GM12891 (cell line): ENCODE data around the gene MIA2.
"Not testable (repeated sequence)": the region's sequence is repeated elsewhere in the genome, so short reads cannot be mapped to it uniquely, and the experiment has no call there.

Experiments
- DNase-seq: peaks from one replicate; pipeline ENCODE4 v3.0.0; 2011; ENCODE audit warnings: low spot score; ENCODE audit not compliant: insufficient read length
- FAIRE-seq: peaks from 2 replicates; lab custom pipeline; 2011; peaks lifted over from hg19 to GRCh38; lab: Jason Lieb, UNC
- PAX5 ChIP-seq: IDR thresholded peaks from 2 replicates; pipeline ENCODE4 v1.6.1; 2011; ENCODE audit warnings: low read length, moderate library complexity, mild to moderate bottlenecking; ENCODE audit not compliant: insufficient read depth, severe bottlenecking
- POLR2A ChIP-seq: IDR thresholded peaks from 2 replicates; pipeline ENCODE4 v1.6.1; 2011; ENCODE audit warnings: low read depth, low read length, control low read depth
- POLR2AphosphoS5 ChIP-seq: IDR thresholded peaks from 2 replicates; pipeline ENCODE4 v1.6.1; 2011; ENCODE audit warnings: low read depth, low read length, control low read depth
- POU2F2 ChIP-seq: IDR thresholded peaks from 2 replicates; pipeline ENCODE4 v1.6.1; 2011; ENCODE audit warnings: low read depth, mild to moderate bottlenecking, control low read depth, low read length, moderate library complexity
- SPI1 ChIP-seq: IDR thresholded peaks from 2 replicates; pipeline ENCODE4 v1.6.1; 2011; ENCODE audit warnings: low read depth, low read length, control low read depth
- TAF1 ChIP-seq: IDR thresholded peaks from 2 replicates; pipeline ENCODE4 v1.6.1; 2011; ENCODE audit warnings: low read depth, low read length, control low read depth

Gene MIA2

DNA sequence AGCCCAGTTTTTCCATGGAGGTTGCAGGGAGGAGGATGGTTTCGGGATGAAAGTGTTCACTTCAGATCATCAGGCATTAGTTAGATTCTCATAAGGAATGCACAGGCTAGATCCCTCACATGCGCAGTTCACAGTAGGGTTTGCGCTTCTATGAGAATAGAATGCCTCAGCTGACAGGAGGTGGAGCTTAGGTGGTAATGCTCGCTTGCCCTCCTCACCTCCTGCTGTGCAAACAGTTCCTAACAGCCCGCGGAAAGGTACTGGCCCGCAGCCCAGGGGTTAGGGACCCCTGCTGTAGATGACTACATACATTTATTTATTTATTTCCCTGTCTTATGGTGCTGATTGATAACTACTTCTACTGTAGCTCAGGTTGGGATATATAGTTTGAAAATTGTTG, 105.3 kb downstream of the MIA2 start:
- TF ChIP-seq SPI1 (no peak), TAF1 (no peak), POLR2A (no peak)
- FAIRE-seq (no peak), DNase-seq (no peak)

DNA sequence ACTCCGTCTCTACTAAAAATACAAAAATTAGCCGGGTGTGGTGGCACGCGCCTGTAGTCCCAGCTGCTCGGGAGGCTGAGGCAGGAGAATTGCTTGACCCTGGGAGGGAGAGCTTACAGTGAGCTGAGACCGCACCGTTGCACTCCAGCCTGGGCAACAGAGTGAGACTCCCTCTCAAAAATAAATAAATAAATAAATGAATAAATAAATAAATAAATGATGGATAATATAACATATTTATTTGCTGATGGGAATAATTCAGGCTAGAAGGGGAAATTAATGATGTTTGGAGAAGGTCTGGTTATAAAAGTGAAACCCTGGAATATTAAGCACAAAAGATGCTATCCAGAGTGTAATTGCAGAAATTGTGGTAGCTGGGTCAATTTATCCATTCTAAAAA, 107.4 kb downstream of the MIA2 start:
- not testable (repeated sequence) for FAIRE-seq

DNA sequence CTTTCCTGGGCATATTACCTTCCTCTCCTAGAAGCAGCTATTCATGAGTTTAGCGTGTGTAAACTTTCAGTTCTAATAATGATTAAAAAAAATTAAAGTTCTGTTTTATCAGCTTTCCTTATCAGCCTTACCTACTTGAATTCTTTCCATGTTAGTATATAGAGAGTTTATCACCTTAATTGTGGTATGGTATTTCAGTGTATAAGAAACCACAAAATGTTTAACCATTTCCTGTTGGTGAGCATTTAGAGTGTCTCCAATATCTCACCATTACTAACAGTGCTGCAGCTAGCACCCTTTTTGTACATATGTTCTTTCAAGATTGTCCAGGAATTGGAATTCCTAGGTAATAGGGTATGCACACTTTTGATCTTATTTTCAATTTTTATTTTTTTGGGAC, 109.1 kb downstream of the MIA2 start:
- no peak for DNase-seq
- FAIRE-seq, result no peak

More for the DNA sequence above, 107.4 kb downstream of the MIA2 start:
- DNase-seq, result not testable (repeated sequence)

GRCh38 chr14:39343614-39344013, 109.9 kb downstream of the MIA2 start:
- DNase-seq, result no peak
- no peak for FAIRE-seq
- no peak for TF ChIP-seq POLR2AphosphoS5
- no peak for TF ChIP-seq PAX5
- TF ChIP-seq SPI1, result no peak
- TF ChIP-seq TAF1, result no peak
- no peak for TF ChIP-seq POU2F2

More for the DNA sequence above, 109.1 kb downstream of the MIA2 start:
- no peak for TF ChIP-seq POLR2AphosphoS5
- TF ChIP-seq POU2F2, result no peak
- TF ChIP-seq TAF1, result no peak
- no peak for TF ChIP-seq SPI1
- no peak for TF ChIP-seq POLR2A
- TF ChIP-seq PAX5, result no peak

- no peak for FAIRE-seq
- no peak for TF ChIP-seq TAF1
- TF ChIP-seq POLR2A, result no peak
- no peak for TF ChIP-seq POU2F2
- TF ChIP-seq PAX5, result no peak
- TF ChIP-seq POLR2AphosphoS5, result no peak
- no peak for TF ChIP-seq SPI1
- no peak for DNase-seq
These were observed 117.2 kb downstream of the MIA2 start for GRCh38 chr14:39350866-39351265.

DNA sequence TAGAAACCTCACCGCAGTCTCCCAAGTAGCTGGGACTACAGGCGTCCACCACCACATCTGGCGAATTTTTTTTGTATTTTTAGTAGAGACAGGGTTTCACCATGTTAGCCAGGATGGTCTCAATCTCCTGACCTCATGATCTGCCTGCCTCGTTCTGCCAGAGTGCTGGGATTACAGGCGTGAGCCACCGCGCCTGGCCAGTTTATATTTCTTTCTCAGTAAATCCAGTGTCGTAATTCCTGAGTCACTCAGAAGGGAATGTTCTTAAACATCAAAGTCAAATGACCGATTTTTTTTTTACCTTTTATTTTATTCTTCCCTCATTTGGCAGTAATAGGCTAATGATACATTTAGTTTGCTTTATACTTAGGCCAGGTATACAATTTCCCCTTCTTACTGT, 118.0 kb downstream of the MIA2 start:
- DNase-seq, result no peak
- TF ChIP-seq PAX5 (no peak), TAF1 (no peak), SPI1 (no peak), POLR2A (no peak), POLR2AphosphoS5 (no peak), POU2F2 (no peak)
- no peak for FAIRE-seq

DNA sequence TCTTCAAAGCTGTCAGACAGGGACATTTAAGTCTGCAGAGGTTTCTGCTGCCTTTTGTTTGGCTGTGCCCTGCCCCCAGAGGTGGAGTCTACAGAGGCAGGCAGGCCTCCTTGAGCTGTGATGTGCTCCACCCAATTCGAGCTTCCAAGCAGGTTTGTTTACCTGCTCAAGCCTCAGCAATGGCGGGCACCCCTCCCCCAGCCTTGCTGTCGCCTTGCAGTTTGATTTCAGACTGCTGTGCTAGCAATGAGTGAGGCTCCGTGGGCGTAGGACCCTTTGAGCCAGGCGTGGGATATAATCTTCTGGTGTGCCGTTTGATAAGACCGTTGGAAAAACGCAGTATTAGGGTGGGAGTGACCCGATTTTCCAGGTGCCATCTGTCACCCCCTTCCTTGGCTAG, 125.4 kb downstream of the MIA2 start:
- not testable (repeated sequence) for FAIRE-seq, DNase-seq

- TF ChIP-seq POLR2AphosphoS5 (no peak), TAF1 (no peak), POU2F2 (no peak), SPI1 (no peak), POLR2A (no peak), PAX5 (no peak)
These were observed 126.6 kb downstream of the MIA2 start for GRCh38 chr14:39360316-39360715.

DNA sequence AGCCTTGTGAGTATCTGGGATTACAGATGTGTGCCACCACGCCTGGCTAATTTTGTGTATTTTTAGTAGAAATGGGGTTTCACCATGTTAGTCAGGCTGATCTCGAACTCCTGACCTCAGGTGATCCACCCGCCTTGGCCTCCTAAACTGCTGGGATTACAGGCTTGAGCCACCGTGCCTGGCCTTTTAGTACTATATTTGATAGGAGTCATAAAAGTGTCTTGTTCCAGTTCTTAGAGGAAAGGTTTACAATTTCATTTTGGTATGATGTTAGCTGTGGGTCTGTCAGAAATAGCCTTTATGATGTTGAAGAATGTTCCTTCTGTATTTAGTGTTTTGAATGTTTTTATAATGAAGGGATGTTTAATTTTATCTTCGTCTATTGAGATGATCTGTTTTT, 127.8 kb downstream of the MIA2 start:
- not testable (repeated sequence) for DNase-seq, FAIRE-seq

More at GRCh38 chr14:39360316-39360715, 126.6 kb downstream of the MIA2 start:
- FAIRE-seq (no peak), DNase-seq (no peak)

- no peak for FAIRE-seq
- DNase-seq, result no peak
- TF ChIP-seq PAX5, result no peak
- no peak for TF ChIP-seq TAF1
- no peak for TF ChIP-seq SPI1
- no peak for TF ChIP-seq POLR2A
- no peak for TF ChIP-seq POLR2AphosphoS5
- no peak for TF ChIP-seq POU2F2
These were observed 130.8 kb downstream of the MIA2 start for GRCh38 chr14:39364509-39364908.

DNA sequence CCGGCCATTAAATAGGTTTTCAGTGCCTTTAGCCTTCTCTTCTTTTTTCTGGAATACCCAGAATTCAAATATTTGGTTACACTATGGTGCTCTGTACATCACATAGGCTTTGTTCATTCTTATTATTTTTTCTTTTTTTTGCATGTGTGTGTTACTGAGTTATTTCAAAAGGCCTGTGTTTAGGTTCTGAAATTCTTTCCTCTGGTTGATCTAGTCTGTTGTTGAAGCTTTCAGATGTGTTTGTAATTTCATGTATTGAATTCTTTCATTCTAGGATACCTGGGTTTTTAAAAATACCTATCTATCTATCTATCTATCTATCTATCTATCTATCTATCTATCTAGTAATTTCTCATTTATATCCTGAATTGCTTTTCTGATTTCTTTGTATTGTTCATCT, 131.6 kb downstream of the MIA2 start:
- DNase-seq (no peak), FAIRE-seq (no peak)

DNA sequence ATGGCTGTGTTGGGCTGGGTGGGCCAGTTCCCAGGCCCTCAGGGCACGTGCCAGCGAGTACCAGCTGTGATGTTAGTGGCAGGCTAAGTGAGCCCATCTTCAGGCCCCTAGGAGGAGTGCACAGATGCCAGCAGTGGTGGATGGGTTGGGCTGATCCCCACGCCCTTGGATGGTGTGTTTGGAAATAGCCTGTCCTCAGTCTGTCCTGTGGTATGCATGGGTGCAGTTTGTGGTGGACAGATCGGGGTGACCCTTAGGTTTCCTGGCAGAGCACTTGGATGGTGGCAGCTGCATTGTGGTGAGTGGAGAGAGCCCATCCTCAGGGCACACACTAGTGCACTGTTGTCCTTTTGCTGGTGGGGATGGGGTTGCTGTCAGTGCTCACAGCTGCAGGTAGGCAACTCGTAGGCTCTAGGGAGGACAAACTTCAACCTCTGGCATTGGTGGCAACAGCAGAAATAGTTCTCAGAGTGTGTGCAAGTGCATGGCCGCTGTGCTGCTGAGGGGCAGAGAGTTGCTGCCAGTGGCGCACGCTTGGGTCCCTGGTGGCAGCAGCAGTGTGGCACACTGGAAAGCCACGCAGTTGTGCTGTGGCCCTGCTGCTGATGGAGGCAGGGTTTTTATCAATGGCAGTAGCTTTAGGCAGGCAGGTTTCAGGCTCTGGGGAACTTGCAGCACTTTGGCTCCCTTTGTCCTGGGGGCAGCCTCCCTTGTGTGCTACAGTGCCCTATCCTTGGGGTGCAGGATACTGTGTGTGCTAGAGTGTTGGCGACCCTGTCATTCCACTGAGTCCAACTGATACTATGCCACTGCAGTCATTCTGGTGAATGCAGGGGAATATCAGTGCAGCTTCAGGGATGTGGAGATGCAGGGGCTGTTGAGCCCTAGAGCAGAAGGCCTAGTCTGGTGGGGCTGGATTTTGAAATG, 133.0 kb downstream of the MIA2 start:
- no peak for FAIRE-seq
- TF ChIP-seq PAX5 (no peak), POLR2AphosphoS5 (no peak)
- DNase-seq, result no peak

More for the DNA sequence above, 131.6 kb downstream of the MIA2 start:
- no peak for TF ChIP-seq POU2F2
- TF ChIP-seq POLR2A, result no peak
- no peak for TF ChIP-seq POLR2AphosphoS5
- no peak for TF ChIP-seq SPI1
- no peak for TF ChIP-seq TAF1
- TF ChIP-seq PAX5, result no peak
